GM12878 (cell line): ENCODE results near the gene LSM10. TPM values are rescaled to one million over a fixed set of nuclear protein-coding genes. Genes with fewer than 3 reads are reported as not detected.

Experiments
- BHLHE40 ChIP-seq, 2 experiments: fragments of 450-650 bp in 1 of 2; IDR thresholded peaks; 2 replicates each; pipeline ENCODE4 v1.6.1; 2011 to 2017; ENCODE audit warnings: low read depth in 2 of 2, borderline replicate concordance in 1 of 2, improper control_type of control experiment in 1 of 2, low read length in 1 of 2, mild to moderate bottlenecking in 1 of 2
- CHD4 ChIP-seq: fragments of 200-600 bp; sonication (generic); IDR thresholded peaks from 2 replicates; pipeline ENCODE4 v1.6.1; 2016; ENCODE audit warnings: mild to moderate bottlenecking
- ETV6 ChIP-seq, 2 experiments: fragments of 450-650 bp in 1 of 2; IDR thresholded peaks in 1 of 2; conservative IDR thresholded peaks in 1 of 2; 2 replicates each; pipeline ENCODE4 v1.6.1; 2014; ENCODE audit warnings: antibody characterized with exemption in 1 of 2, borderline replicate concordance in 1 of 2, low read depth in 1 of 2, mild to moderate bottlenecking in 1 of 2, moderate library complexity in 1 of 2
- GABPA ChIP-seq: IDR thresholded peaks from 2 replicates; pipeline ENCODE4 v1.6.1; 2014; ENCODE audit warnings: antibody characterized with exemption, low read depth, mild to moderate bottlenecking, inconsistent platforms
- KAT2A ChIP-seq: conservative IDR thresholded peaks from 2 replicates; pipeline ENCODE4 v1.6.1; 2011; ENCODE audit warnings: low read depth, low read length; ENCODE audit not compliant: control insufficient read depth
- MTA3 ChIP-seq: IDR thresholded peaks from 2 replicates; pipeline ENCODE4 v1.6.1; 2012; ENCODE audit warnings: low read length, inconsistent platforms, borderline replicate concordance
- NFIC ChIP-seq: IDR thresholded peaks from 2 replicates; pipeline ENCODE4 v1.6.1; 2012; ENCODE audit warnings: low read depth, mild to moderate bottlenecking, inconsistent platforms, low read length, moderate library complexity
- NFYB ChIP-seq: IDR thresholded peaks from 2 replicates; pipeline ENCODE4 v1.6.1; 2011; ENCODE audit warnings: low read depth, mild to moderate bottlenecking, low read length, improper control_type of control experiment, moderate library complexity; ENCODE audit not compliant: insufficient read depth
- NR2C2 ChIP-seq: IDR thresholded peaks from 2 replicates; pipeline ENCODE4 v1.6.1; 2011; ENCODE audit warnings: borderline replicate concordance, low read depth; ENCODE audit not compliant: control insufficient read depth, insufficient read length
- PML ChIP-seq: IDR thresholded peaks from 2 replicates; pipeline ENCODE4 v1.6.1; 2012; ENCODE audit warnings: low read length, inconsistent platforms
- SUPT20H ChIP-seq: IDR thresholded peaks from 2 replicates; pipeline ENCODE4 v1.6.1; 2011; ENCODE audit warnings: low read depth, mild to moderate bottlenecking, low read length, moderate library complexity, borderline replicate concordance; ENCODE audit not compliant: control insufficient read depth
- TCF3 ChIP-seq: IDR thresholded peaks from 2 replicates; pipeline ENCODE4 v1.6.1; 2012; ENCODE audit warnings: low read depth, mild to moderate bottlenecking, low read length, borderline replicate concordance; ENCODE audit not compliant: insufficient read depth
- YY1 ChIP-seq: IDR thresholded peaks from 2 replicates; pipeline ENCODE4 v1.6.1; 2011; ENCODE audit warnings: low read depth, mild to moderate bottlenecking, low read length
- ZNF384 ChIP-seq: IDR thresholded peaks from 2 replicates; pipeline ENCODE4 v1.6.1; 2012; ENCODE audit warnings: low read depth, mild to moderate bottlenecking, low read length, improper control_type of control experiment, borderline replicate concordance
- polyA plus RNA-seq, 11 experiments: library from polyadenylated mRNA; depleted of rRNA in 4 of 11; unstranded in 6 of 11; stranded (reverse) in 5 of 11; fragments of >200 nt; fragmentation: Nextera tagmentation in 4 of 11; fragmentation: Illumina TruSeq in 1 of 11; extraction: Ambion mirVana in 4 of 11; extraction: Trizol in 1 of 11; gene quantifications; 1 replicate in 1 of 11; 2 replicates in 10 of 11; pipeline versions ENCODE4 v1.2.1 to v1.2.3, GENCODE V29; 2011 to 2016; ENCODE audit warnings: inconsistent platforms in 2 of 11, missing spikeins in 2 of 11, low read depth in 1 of 11
- total RNA-seq, 4 experiments: library from RNA; depleted of rRNA in 3 of 4; stranded (reverse); fragments of >200 nt in 3 of 4; fragmentation: Illumina TruSeq in 1 of 4; extraction: Trizol in 1 of 4; gene quantifications; 2 replicates each; pipeline versions ENCODE4 v1.2.1 to v1.2.3, GENCODE V29; 2013 to 2021
- TF ChIP-seq, protein P1 (sequence below): fragments of 450-650 bp; conservative IDR thresholded peaks from 2 replicates; pipeline ENCODE4 v1.6.1; 2017; ENCODE audit warnings: mild to moderate bottlenecking, moderate library complexity
- TF ChIP-seq, protein P2 (sequence below): fragments of 450-650 bp; IDR thresholded peaks from 2 replicates; pipeline ENCODE4 v1.6.1; 2017; ENCODE audit warnings: low read depth, mild to moderate bottlenecking, moderate library complexity
- TF ChIP-seq, protein P3 (sequence below): fragments of 450-650 bp; IDR thresholded peaks from 2 replicates; pipeline ENCODE4 v1.6.1; 2018; ENCODE audit warnings: mild to moderate bottlenecking, low read depth, moderate library complexity; ENCODE audit not compliant: partially characterized antibody
- TF ChIP-seq, protein P4 (sequence below): fragments of 450-650 bp; IDR thresholded peaks from 2 replicates; pipeline ENCODE4 v1.6.1; 2014; ENCODE audit warnings: mild to moderate bottlenecking

The LSM10 gene
- total and polyA plus RNA-seq, 10 of the 15 experiments (the other 5 are each of a cell fraction or from before 2014, with no cell fraction given): 13.1 to 103 (median 57.5) TPM

DNA sequence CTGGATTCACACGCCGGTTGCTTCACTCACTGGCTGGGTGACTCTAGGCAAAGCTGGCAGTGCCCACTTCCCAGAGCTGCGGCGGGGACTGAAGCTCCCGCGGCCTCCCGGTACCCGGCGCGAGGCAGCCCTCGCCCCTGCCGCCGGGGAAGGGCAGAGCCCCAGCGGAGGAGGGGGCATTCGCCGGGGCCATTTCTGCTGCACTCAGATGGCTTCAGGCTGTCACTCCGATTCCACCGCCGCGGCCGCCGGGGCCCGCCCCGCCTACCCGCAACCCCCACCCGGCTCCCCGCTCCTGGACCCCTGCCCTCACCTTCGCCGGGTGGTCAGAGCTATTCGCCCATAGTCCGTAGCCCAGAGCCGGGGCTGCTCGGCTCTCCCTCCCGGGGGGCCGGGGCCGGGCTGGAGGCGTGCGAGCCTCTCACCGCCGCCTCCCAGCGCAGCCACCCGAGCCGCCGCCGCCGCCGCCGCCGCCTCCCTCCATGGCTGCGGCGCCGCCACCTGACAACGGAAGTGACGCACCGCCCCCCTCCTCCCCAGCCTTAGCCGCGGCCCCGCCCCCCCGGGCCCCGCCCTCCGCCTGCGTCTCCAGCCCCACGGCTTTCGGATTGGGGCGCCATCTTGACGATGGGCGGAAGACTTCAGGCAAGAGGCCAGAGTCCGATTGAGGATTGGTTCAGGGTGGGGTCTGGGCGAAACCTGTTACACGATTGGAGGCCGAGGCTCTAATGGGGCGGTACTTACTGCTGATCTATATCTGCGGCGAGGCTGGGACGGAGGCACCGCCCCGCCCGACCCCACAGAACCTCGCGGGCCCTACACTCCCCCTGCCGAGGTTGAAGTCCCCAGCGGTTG lies 12.1 kb downstream of the LSM10 start, which contains the start of gene STK40 (continued):
- TF ChIP-seq, protein P1, sequence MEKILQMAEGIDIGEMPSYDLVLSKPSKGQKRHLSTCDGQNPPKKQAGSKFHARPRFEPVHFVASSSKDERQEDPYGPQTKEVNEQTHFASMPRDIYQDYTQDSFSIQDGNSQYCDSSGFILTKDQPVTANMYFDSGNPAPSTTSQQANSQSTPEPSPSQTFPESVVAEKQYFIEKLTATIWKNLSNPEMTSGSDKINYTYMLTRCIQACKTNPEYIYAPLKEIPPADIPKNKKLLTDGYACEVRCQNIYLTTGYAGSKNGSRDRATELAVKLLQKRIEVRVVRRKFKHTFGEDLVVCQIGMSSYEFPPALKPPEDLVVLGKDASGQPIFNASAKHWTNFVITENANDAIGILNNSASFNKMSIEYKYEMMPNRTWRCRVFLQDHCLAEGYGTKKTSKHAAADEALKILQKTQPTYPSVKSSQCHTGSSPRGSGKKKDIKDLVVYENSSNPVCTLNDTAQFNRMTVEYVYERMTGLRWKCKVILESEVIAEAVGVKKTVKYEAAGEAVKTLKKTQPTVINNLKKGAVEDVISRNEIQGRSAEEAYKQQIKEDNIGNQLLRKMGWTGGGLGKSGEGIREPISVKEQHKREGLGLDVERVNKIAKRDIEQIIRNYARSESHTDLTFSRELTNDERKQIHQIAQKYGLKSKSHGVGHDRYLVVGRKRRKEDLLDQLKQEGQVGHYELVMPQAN: peak; percentile 80
- TF ChIP-seq MTA3 (no peak), GABPA (peak; percentile 58; the same call in 1 of the 2 replicates), YY1 (peak; percentile 98), ETV6 (conservative IDR thresholded peaks at IDR 0.05 in 1 of 2, IDR thresholded peaks at IDR 0.05 in 1 of 2; ENCODE audit: borderline replicate concordance in 1 of 2, low read depth in 1 of 2) (no peak), PML (no peak), CHD4 (no peak), KAT2A (no peak), NR2C2 (no peak), SUPT20H (no peak), NFYB (peak; percentile 91), TCF3 (0 out of 2 replicates have a peak, but pooled peaks have one; percentile 2), NFIC (no peak), BHLHE40 (IDR thresholded peaks at IDR 0.05; ENCODE audit: borderline replicate concordance in 1 of 2, low read depth in 2 of 2, low read length in 1 of 2) (peak in 1 of 2 experiments; percentile 67; a peak in 2 of 4 replicates), ZNF384 (no peak)
- TF ChIP-seq, protein P2, sequence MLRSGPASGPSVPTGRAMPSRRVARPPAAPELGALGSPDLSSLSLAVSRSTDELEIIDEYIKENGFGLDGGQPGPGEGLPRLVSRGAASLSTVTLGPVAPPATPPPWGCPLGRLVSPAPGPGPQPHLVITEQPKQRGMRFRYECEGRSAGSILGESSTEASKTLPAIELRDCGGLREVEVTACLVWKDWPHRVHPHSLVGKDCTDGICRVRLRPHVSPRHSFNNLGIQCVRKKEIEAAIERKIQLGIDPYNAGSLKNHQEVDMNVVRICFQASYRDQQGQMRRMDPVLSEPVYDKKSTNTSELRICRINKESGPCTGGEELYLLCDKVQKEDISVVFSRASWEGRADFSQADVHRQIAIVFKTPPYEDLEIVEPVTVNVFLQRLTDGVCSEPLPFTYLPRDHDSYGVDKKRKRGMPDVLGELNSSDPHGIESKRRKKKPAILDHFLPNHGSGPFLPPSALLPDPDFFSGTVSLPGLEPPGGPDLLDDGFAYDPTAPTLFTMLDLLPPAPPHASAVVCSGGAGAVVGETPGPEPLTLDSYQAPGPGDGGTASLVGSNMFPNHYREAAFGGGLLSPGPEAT: no peak
- TF ChIP-seq, protein P3, sequence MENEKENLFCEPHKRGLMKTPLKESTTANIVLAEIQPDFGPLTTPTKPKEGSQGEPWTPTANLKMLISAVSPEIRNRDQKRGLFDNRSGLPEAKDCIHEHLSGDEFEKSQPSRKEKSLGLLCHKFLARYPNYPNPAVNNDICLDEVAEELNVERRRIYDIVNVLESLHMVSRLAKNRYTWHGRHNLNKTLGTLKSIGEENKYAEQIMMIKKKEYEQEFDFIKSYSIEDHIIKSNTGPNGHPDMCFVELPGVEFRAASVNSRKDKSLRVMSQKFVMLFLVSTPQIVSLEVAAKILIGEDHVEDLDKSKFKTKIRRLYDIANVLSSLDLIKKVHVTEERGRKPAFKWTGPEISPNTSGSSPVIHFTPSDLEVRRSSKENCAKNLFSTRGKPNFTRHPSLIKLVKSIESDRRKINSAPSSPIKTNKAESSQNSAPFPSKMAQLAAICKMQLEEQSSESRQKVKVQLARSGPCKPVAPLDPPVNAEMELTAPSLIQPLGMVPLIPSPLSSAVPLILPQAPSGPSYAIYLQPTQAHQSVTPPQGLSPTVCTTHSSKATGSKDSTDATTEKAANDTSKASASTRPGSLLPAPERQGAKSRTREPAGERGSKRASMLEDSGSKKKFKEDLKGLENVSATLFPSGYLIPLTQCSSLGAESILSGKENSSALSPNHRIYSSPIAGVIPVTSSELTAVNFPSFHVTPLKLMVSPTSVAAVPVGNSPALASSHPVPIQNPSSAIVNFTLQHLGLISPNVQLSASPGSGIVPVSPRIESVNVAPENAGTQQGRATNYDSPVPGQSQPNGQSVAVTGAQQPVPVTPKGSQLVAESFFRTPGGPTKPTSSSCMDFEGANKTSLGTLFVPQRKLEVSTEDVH: peak; percentile 92
- TF ChIP-seq, protein P4, sequence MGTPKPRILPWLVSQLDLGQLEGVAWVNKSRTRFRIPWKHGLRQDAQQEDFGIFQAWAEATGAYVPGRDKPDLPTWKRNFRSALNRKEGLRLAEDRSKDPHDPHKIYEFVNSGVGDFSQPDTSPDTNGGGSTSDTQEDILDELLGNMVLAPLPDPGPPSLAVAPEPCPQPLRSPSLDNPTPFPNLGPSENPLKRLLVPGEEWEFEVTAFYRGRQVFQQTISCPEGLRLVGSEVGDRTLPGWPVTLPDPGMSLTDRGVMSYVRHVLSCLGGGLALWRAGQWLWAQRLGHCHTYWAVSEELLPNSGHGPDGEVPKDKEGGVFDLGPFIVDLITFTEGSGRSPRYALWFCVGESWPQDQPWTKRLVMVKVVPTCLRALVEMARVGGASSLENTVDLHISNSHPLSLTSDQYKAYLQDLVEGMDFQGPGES: peak; percentile 90
